Fibroblast of lung (primary cell): ENCODE data around the gene CALML6.

ENCODE experiments used
- EZH2 ChIP-seq: IDR thresholded peaks from 2 replicates; pipeline ENCODE4 v1.5.1; 2012; ENCODE audit warnings: low read length, control low read depth, mild to moderate bottlenecking; ENCODE audit errors: missing control alignments
- TF ChIP-seq, protein P1 (sequence below), 2 donors: IDR thresholded peaks in 1 of 2; conservative IDR thresholded peaks in 1 of 2; 1 replicate in 1 of 2; 2 replicates in 1 of 2; pipeline ENCODE4 v1.5.1; 2011 to 2012; ENCODE audit warnings: low read length in 2 of 2, control low read depth in 1 of 2, inconsistent platforms in 1 of 2, low read depth in 1 of 2, mild to moderate bottlenecking in 1 of 2

- TF ChIP-seq, protein P1, sequence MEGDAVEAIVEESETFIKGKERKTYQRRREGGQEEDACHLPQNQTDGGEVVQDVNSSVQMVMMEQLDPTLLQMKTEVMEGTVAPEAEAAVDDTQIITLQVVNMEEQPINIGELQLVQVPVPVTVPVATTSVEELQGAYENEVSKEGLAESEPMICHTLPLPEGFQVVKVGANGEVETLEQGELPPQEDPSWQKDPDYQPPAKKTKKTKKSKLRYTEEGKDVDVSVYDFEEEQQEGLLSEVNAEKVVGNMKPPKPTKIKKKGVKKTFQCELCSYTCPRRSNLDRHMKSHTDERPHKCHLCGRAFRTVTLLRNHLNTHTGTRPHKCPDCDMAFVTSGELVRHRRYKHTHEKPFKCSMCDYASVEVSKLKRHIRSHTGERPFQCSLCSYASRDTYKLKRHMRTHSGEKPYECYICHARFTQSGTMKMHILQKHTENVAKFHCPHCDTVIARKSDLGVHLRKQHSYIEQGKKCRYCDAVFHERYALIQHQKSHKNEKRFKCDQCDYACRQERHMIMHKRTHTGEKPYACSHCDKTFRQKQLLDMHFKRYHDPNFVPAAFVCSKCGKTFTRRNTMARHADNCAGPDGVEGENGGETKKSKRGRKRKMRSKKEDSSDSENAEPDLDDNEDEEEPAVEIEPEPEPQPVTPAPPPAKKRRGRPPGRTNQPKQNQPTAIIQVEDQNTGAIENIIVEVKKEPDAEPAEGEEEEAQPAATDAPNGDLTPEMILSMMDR (conservative IDR thresholded peaks at IDR 0.05 in 1 of 2, IDR thresholded peaks at IDR 0.05 in 1 of 2; ENCODE audit: low read depth in 1 of 2, low read length in 2 of 2) = no peak
- no peak for TF ChIP-seq EZH2
Measured at GRCh38 chr1:1925437-1926345, 10.6 kb downstream of the CALML6 start.
